Kidney capillary endothelial cell (primary cell): ENCODE data around the gene LY86.

Source experiments
- DNase-seq: peaks from one replicate; pipeline ENCODE4 v3.0.0-alpha.2; 2018; ENCODE audit warnings: low spot score

Gene LY86

DNA sequence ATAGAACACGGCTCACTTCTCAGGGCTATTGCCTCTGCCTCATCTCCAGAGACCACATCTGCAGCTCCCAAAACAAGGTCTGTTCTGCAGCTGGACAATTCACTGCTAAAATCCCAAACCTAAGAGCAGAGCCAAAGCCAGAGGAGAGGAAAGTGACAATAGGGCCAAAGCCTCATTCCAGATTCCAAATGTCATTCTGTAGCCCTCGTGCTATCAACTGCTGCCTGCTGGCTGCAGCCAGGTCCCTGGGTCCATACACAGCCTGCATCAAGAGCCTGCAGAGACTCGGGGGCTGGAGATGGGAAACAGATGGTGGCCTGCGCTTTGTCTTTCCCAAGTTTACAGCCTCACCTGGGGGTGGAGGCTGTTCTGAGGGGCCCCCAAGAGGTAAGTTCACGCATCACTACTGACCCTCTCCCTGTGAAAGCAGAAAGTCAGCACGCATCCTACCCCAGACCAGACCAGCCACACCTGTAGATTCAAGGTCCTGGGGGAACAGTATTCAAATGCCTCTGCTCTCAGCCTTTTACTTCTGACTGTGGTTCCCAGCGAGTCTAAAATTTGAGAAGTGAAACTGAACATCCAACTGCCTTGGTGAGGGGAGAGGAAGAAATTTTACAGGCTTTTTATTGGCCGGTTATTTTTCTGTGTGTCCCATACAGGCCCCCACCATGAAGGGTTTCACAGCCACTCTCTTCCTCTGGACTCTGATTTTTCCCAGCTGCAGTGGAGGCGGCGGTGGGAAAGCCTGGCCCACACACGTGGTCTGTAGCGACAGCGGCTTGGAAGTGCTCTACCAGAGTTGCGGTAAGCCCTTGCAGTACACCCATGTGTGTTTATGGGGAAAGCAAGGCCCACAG is at the start of gene LY86:
LY86 (plus strand) TSS at position 657 of the 860 bp plus-strand sequence; CDS start at position 672, 15 bp downstream.
- no peak for DNase-seq

DNA sequence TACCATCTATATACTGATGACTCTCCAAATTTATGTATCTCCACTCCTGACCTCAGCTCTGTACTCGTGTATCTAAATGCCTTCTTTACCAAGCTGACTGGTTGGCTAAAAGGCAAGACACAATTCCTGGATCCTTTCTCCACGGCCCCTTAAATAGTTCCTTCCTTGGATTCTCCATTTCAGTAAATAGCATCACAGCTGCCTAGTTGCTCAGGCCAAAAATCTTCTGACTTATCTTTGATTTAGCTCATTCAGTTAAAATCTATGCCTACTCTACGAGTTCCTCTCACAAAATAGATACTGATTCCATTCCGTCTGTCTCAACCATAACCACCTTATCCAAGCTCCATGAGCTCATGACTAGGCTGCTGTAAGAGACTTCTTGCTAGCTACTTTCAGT is 49.5 kb upstream of the LY86 start:
- DNase-seq = no peak

GRCh38 chr6:6542357-6542756 is 46.2 kb upstream of the LY86 start:
- DNase-seq = no peak

GRCh38 chr6:6543181-6543879 is 45.2 kb upstream of the LY86 start:
- no peak for DNase-seq

GRCh38 chr6:6545616-6546317 is 42.8 kb upstream of the LY86 start:
- DNase-seq = no peak

DNA sequence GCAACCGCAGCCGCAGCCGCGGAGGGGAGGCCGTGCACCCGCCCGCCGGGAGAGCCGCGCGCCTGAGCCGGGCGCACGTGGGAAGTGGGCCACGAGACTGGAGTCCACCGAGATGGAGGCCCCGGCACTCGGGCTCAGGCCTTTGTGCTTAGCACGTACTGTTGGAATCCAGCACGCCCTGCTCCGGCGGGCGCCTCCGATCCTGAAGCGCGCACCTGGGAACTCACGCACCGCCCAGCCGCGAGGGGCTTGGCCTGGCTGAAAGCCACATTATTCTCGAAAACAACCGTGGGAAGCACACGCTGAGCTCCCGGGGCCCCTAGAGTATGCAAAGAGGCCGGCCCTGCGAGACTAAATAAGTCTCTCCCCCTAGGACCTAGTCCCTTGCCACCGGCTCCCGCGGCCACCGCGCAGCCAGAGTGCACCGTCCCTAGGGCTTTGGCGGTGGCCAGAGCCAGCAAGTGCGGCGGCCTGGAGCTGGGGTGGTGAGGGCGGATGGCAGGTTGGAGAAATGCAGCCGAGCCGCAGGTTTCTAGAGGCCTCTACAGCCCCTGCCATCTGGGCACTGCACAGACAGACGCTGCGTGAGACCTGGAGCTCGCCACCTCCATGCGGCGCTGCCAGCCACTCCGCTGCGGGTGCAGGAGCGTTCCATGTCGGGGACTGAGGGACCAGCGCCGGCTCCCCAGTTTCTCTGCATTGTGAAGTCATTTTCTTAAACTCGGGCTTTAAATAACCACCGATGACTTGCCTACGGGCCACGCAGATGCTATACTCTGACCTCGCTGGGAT is 42.0 kb upstream of the LY86 start:
- DNase-seq = peak; percentile 31

- peak; percentile 89 for DNase-seq
Observed at GRCh38 chr6:6547110-6547879, 41.2 kb upstream of the LY86 start.

- DNase-seq = peak; percentile 11
Observed at GRCh38 chr6:6556161-6556737, 32.3 kb upstream of the LY86 start.

DNA sequence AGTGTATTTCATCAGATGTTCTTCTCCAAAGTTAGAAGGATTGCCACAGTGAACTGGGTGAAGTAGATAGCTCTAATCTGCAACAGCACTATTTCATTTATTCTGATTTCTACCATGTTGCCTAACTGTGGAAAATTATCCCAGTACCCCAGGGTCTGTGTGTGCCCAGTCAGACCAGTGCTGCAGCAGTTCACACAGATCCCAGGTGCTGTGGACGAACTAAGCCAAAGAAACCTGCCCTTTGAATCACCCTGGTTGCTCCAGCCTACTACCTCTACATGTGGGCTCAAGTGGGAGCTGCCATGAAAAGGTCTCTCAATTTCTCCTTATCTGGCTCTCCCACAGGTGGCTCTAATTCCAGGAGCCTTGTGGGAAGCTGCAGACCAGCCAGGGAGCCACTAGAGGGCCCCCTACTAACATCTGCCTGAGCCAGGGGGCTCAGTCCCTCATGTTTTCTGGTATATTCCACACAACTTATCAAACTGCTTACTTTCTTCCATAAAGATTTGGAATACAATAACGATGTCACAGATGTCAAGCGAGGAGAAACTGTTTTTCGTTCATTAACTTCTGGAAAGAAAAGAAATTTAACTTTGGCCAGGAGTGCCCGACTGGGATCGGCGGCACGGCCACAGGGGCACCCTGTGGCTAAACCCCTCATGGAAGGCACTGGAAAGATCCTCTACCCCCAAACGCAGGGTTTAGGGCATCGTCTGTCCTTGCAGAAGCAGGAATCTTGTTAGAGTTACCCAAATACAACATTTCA is 31.6 kb upstream of the LY86 start:
- peak; percentile 59 for DNase-seq

- DNase-seq = no peak
Observed at GRCh38 chr6:6557504-6557839, 31.0 kb upstream of the LY86 start.

GRCh38 chr6:6557886-6558285 is 30.6 kb upstream of the LY86 start:
- DNase-seq = no peak

- no peak for DNase-seq
Observed at GRCh38 chr6:6559994-6560570, 28.4 kb upstream of the LY86 start.

GRCh38 chr6:6560909-6561308 is 27.6 kb upstream of the LY86 start:
- no peak for DNase-seq

DNA sequence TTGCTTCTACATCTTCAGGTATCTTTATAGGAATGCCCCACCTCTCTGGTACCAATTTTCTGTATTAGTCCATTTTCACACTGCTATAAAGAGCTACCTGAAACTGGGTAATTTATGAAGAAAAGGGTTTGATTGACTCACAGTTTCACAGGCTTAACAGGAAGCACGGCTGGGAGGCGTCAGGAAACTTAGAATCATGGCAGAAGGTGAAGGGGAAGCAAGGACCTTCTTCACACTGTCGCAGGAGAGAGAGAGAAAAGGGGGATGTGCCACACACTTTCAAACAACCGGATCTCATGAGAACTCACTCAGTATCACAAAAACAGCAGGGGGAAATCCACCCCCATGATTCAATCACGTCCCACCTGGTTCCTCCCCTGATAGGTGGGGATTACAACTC is 24.4 kb upstream of the LY86 start:
- no peak for DNase-seq

DNA sequence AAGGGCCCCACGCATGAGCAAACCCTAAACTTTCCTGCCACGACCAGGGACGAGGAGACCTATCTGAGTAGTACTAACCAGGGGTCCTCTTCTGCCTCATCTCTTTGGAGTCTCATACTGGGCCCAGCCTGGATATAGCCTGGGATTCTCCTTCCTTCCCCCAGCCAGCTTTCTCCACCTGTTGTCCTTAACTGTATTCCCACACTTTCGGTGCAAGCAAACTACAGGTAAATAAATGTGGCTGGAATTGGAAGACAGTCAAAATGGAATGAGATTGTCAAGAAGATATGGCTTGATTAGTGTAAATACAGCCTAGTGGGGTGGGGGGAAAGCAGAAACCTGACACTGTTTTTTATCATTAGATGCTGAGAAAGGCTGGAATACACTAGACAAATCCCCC is 23.5 kb upstream of the LY86 start:
- DNase-seq = no peak

- no peak for DNase-seq
Observed at GRCh38 chr6:6565488-6565887, 23.0 kb upstream of the LY86 start.

DNA sequence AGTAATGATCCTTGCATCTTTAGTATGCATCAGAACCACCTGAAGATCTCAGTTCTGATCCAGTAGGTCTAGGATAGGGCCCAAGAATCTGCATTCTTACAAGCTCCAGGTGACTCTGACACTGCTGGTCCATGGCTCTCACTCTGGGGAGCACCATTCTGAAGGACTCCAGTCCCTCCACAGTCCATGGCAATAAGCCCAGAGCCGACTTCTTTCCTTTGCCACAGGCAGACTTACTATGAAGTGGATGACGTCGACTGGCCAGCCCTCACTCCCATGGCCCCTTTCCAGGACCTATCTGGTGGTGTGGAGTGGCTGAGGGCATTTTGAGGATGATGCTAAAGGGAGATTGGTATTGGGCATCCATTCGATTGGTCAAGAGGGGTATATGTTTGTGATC is 21.8 kb upstream of the LY86 start:
- no peak for DNase-seq

DNA sequence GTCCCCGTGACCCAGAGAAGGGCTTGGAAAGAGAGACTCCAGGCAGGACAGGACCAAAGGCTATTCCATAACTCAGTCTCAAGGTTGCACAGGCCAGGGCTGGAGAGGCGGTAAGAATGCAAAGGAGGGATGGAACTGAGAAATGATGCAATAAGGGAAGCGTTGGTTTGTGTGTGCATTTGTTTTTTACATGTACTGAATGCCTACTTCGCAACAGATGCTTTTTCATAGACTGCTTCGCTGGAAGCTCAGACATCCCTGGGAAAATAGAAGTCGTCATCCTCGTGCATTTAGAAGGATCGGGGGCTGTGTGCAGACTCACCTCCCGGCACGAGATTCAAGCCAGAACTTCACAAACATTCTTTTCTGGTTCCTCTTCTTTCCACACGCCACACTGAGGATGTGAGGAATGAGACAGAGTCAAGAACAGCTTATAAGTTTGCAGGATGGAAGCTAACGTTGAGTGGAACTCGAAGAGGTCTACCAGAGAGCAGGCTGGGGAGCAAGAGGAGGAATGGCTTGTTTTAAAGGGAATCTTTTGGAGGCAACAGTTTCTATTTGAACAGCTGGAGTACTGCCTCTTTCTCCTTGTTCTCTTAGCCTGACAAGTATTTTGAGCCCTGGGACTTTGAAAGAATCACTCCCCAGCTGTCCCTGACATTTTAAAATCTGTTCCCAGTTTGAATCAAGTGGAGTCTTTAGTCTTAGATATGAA is 19.3 kb upstream of the LY86 start:
- no peak for DNase-seq

- DNase-seq = no peak
Observed at GRCh38 chr6:6569811-6570164, 18.7 kb upstream of the LY86 start.
